ENCODE measurements around the gene TTC22.

Gene TTC22

GRCh38 chr1:54836594-54836993, 35.5 kb upstream of the TTC22 start:
- no peak overlapping the region for H3K4me2 ChIP-seq
- no peaks in the 10 kb centered on the region for H3K4me1 ChIP-seq (ENCODE audit: low read depth, poor library complexity, severe bottlenecking)
- H3K4me3 ChIP-seq (IDR thresholded peaks at IDR 0.05; ENCODE audit: insufficient read depth, low read depth, low read length), result no peak overlapping the region
- H3K27me3 ChIP-seq (ENCODE audit: insufficient read depth, low read depth), result no peaks in the 10 kb centered on the region
- no peak overlapping the region for H3K9ac ChIP-seq
- TF ChIP-seq, protein P1, sequence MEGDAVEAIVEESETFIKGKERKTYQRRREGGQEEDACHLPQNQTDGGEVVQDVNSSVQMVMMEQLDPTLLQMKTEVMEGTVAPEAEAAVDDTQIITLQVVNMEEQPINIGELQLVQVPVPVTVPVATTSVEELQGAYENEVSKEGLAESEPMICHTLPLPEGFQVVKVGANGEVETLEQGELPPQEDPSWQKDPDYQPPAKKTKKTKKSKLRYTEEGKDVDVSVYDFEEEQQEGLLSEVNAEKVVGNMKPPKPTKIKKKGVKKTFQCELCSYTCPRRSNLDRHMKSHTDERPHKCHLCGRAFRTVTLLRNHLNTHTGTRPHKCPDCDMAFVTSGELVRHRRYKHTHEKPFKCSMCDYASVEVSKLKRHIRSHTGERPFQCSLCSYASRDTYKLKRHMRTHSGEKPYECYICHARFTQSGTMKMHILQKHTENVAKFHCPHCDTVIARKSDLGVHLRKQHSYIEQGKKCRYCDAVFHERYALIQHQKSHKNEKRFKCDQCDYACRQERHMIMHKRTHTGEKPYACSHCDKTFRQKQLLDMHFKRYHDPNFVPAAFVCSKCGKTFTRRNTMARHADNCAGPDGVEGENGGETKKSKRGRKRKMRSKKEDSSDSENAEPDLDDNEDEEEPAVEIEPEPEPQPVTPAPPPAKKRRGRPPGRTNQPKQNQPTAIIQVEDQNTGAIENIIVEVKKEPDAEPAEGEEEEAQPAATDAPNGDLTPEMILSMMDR (conservative IDR thresholded peaks at IDR 0.05; ENCODE audit: low read depth, low read length), result no peak
- H2AFZ ChIP-seq (ENCODE audit: low read depth), result no peak overlapping the region
- H3K79me2 ChIP-seq (ENCODE audit: insufficient read depth, low read depth), result no peaks in the 10 kb centered on the region
- no peaks in the 10 kb centered on the region for H4K20me1 ChIP-seq (ENCODE audit: insufficient read depth)
- no peaks in the 10 kb centered on the region for H3K36me3 ChIP-seq (ENCODE audit: insufficient read depth)
- no peak overlapping the region for H3K27ac ChIP-seq

- Histone ChIP-seq H4K20me1 (ENCODE audit: insufficient read depth) (no peaks in the 10 kb centered on the region), H3K4me3 (IDR thresholded peaks at IDR 0.05; ENCODE audit: insufficient read depth, low read depth, low read length) (no peak overlapping the region), H3K79me2 (ENCODE audit: insufficient read depth, low read depth) (no peaks in the 10 kb centered on the region), H3K4me2 (no peak overlapping the region), H2AFZ (ENCODE audit: low read depth) (no peak overlapping the region), H3K36me3 (ENCODE audit: insufficient read depth) (no peaks in the 10 kb centered on the region), H3K27me3 (ENCODE audit: insufficient read depth, low read depth) (no peaks in the 10 kb centered on the region), H3K27ac (no peak overlapping the region), H3K4me1 (ENCODE audit: low read depth, poor library complexity, severe bottlenecking) (no peaks in the 10 kb centered on the region), H3K9ac (no peak overlapping the region)
- TF ChIP-seq, protein P1 (conservative IDR thresholded peaks at IDR 0.05; ENCODE audit: low read depth, low read length), result no peak
Observed at GRCh38 chr1:54835970-54836369, 34.8 kb upstream of the TTC22 start.

- no peak overlapping the region for H3K4me2 ChIP-seq
- no peak overlapping the region for H2AFZ ChIP-seq (ENCODE audit: low read depth)
- no peak overlapping the region for H3K9ac ChIP-seq
Observed at GRCh38 chr1:54835131-54835898, 34.2 kb upstream of the TTC22 start.

DNA sequence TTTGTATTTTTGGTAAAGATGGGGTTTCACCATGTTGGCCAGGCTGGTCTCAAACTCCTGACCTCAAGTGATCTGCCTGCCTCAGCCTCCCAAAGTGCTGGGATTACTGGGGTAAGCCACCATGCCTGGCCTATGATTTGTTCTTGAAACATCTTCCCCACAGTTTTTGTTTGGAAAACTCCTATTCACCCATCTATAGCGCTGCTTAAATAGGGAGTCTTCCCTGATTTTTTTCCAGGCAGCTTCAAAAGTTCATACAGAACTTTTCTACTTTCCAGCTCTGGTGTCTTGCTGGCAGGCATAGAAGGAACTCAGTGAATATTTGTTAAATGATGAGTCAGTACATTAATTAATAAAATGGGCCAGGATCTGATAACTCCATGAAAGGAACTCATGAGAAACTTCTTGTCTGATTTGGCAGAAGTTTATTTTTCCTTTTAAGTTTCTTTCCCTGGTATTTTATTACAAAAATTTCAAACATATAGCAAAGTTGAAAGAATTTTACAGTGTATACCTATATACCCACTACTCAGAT, 33.0 kb upstream of the TTC22 start:
- Histone ChIP-seq H3K36me3 (ENCODE audit: insufficient read depth) (no peaks in the 10 kb centered on the region), H3K9ac (no peak overlapping the region), H3K27me3 (ENCODE audit: insufficient read depth, low read depth) (no peaks in the 10 kb centered on the region), H4K20me1 (ENCODE audit: insufficient read depth) (no peaks in the 10 kb centered on the region), H2AFZ (ENCODE audit: low read depth) (no peak overlapping the region), H3K27ac (no peak overlapping the region), H3K4me3 (IDR thresholded peaks at IDR 0.05; ENCODE audit: insufficient read depth, low read depth, low read length) (no peak overlapping the region), H3K4me2 (no peak overlapping the region), H3K4me1 (ENCODE audit: low read depth, poor library complexity, severe bottlenecking) (no peaks in the 10 kb centered on the region), H3K79me2 (ENCODE audit: insufficient read depth, low read depth) (no peaks in the 10 kb centered on the region)
- TF ChIP-seq, protein P1 (conservative IDR thresholded peaks at IDR 0.05; ENCODE audit: low read depth, low read length), result no peak

More at GRCh38 chr1:54835131-54835898, 34.2 kb upstream of the TTC22 start:
- H3K27me3 ChIP-seq (ENCODE audit: insufficient read depth, low read depth), result no peaks in the 10 kb centered on the region
- H3K4me1 ChIP-seq (ENCODE audit: low read depth, poor library complexity, severe bottlenecking), result no peaks in the 10 kb centered on the region
- no peak overlapping the region for H3K4me3 ChIP-seq (IDR thresholded peaks at IDR 0.05; ENCODE audit: insufficient read depth, low read depth, low read length)
- no peaks in the 10 kb centered on the region for H4K20me1 ChIP-seq (ENCODE audit: insufficient read depth)
- no peaks in the 10 kb centered on the region for H3K36me3 ChIP-seq (ENCODE audit: insufficient read depth)
- no peaks in the 10 kb centered on the region for H3K79me2 ChIP-seq (ENCODE audit: insufficient read depth, low read depth)
- H3K27ac ChIP-seq, result no peak overlapping the region
- TF ChIP-seq, protein P1 (conservative IDR thresholded peaks at IDR 0.05; ENCODE audit: low read depth, low read length), result no peak

All from KMS-11 (cell line).